OCI-LY1 (cell line): ENCODE results near the gene HMGA1.

Experiments used
- CTCF ChIP-seq: fragments of 200-600 bp; sonication (generic), shearing (Covaris generic); IDR thresholded peaks from 2 replicates; pipeline ENCODE4 v1.5.1; 2017; ENCODE audit warnings: mild to moderate bottlenecking, antibody characterized with exemption, low read length, moderate library complexity, mixed read lengths
- EZH2 ChIP-seq: fragments of 200-600 bp; sonication (generic), shearing (Covaris generic); IDR thresholded peaks from 2 replicates; pipeline ENCODE4 v1.8.0; 2017; ENCODE audit warnings: borderline replicate concordance, mixed run types, mild to moderate bottlenecking, antibody characterized with exemption, low read length, moderate library complexity, mixed read lengths

- TF ChIP-seq CTCF (no peak), EZH2 (no peak)
Observed at GRCh38 chr6:34260576-34261267, 24.0 kb downstream of the HMGA1 start.
